Bronchial epithelial cell (primary cell): ENCODE results near the gene BCDIN3D. TPM values are rescaled to one million over a fixed set of nuclear protein-coding genes. Genes with fewer than 3 reads are reported as not detected.
"Not testable (repeated sequence)": the region's sequence is repeated elsewhere in the genome, so short reads cannot be mapped to it uniquely, and the experiment has no call there.

ENCODE experiments used
- DNase-seq: peaks from one replicate; pipeline ENCODE4 v3.0.0-alpha.2; 2010; ENCODE audit warnings: low read depth
- FAIRE-seq: peaks from 2 replicates; lab custom pipeline; 2011; peaks lifted over from hg19 to GRCh38; lab: Jason Lieb, UNC
- H3K27me3 ChIP-seq: 2 replicates; pipeline ENCODE4 v1.5.1; 2011; ENCODE audit warnings: low read length; ENCODE audit not compliant: control insufficient read depth, insufficient read depth
- H3K36me3 ChIP-seq: 2 replicates; pipeline ENCODE4 v1.5.1; 2011; ENCODE audit warnings: low read length; ENCODE audit not compliant: control insufficient read depth, insufficient read depth
- H3K4me3 ChIP-seq: 2 replicates; pipeline ENCODE4 v1.5.1; 2011; ENCODE audit warnings: mild to moderate bottlenecking, low read depth, low read length, control low read depth
- CTCF ChIP-seq: IDR thresholded peaks from 2 replicates; pipeline ENCODE4 v1.5.1; 2011; ENCODE audit warnings: mild to moderate bottlenecking, moderate library complexity, low read length, control low read depth, inconsistent platforms; ENCODE audit not compliant: insufficient read depth, severe bottlenecking
- total RNA-seq: library from RNA; depleted of rRNA; stranded (reverse); fragments of >200 nt; gene quantifications from 2 replicates; pipeline ENCODE4 v1.2.1, GENCODE V29; 2014

BCDIN3D gene
- total RNA-seq, 1 donor from 2014 or later: 7.4 TPM

GRCh38 chr12:49865782-49866135 lies 22.9 kb upstream of the BCDIN3D start:
- Histone ChIP-seq H3K27me3 (no peaks in the 10 kb centered on the region), H3K36me3 (no peaks in the 10 kb centered on the region), H3K4me3 (no peak overlapping the region)
- FAIRE-seq (no peak), DNase-seq (no peak)
- no peak for TF ChIP-seq CTCF

GRCh38 chr12:49865109-49865781 lies 22.3 kb upstream of the BCDIN3D start:
- Histone ChIP-seq H3K4me3 (no peak overlapping the region), H3K36me3 (no peaks in the 10 kb centered on the region), H3K27me3 (no peaks in the 10 kb centered on the region)
- TF ChIP-seq CTCF: no peak
- no peak for DNase-seq
- FAIRE-seq: no peak

- no peaks in the 10 kb centered on the region for H3K36me3 ChIP-seq
- H3K27me3 ChIP-seq: no peaks in the 10 kb centered on the region
- no peak for TF ChIP-seq CTCF
- DNase-seq (no peak), FAIRE-seq (no peak)
- no peak overlapping the region for H3K4me3 ChIP-seq
These were observed 21.8 kb upstream of the BCDIN3D start for GRCh38 chr12:49864798-49865090.

- DNase-seq: no peak
- Histone ChIP-seq H3K36me3 (no peaks in the 10 kb centered on the region), H3K27me3 (no peaks in the 10 kb centered on the region), H3K4me3 (no peak overlapping the region)
- FAIRE-seq: no peak
- no peak for TF ChIP-seq CTCF
These were observed 21.3 kb upstream of the BCDIN3D start for GRCh38 chr12:49863946-49864797.

- not testable (repeated sequence) for H3K4me3 ChIP-seq, H3K27me3 ChIP-seq, FAIRE-seq, DNase-seq, H3K36me3 ChIP-seq
These were observed 18.0 kb upstream of the BCDIN3D start for GRCh38 chr12:49860921-49861320.

GRCh38 chr12:49855890-49856289 lies 13.0 kb upstream of the BCDIN3D start:
- DNase-seq, FAIRE-seq, H3K36me3 ChIP-seq, H3K4me3 ChIP-seq, H3K27me3 ChIP-seq: not testable (repeated sequence)

- no peaks in the 10 kb centered on the region for H3K36me3 ChIP-seq
- FAIRE-seq (no peak), DNase-seq (no peak)
- no peaks in the 10 kb centered on the region for H3K27me3 ChIP-seq
- H3K4me3 ChIP-seq: no peak overlapping the region
- no peak for TF ChIP-seq CTCF
These were observed 12.1 kb upstream of the BCDIN3D start for GRCh38 chr12:49854976-49855375.
